ENCODE measurements around the gene KRTAP4-8. TPM values are rescaled to one million over a fixed set of nuclear protein-coding genes. Genes with fewer than 3 reads are reported as not detected.
"Not testable (repeated sequence)": the region's sequence is repeated elsewhere in the genome, so short reads cannot be mapped to it uniquely, and the experiment has no call there.

KRTAP4-8 gene
- total RNA-seq, 1 donor from 2014 or later, result not detected

GRCh38 chr17:41111151-41111885 lies 13.4 kb upstream of the KRTAP4-8 start:
- no peak for DNase-seq (ENCODE audit: low spot score)
- Mint-ChIP-seq H3K4me1 (ENCODE audit: unreplicated experiment) (peaks cover 6% of the 10 kb centered on the region), H3K4me3 (ENCODE audit: unreplicated experiment) (no peak overlapping the region), H3K9me3 (ENCODE audit: unreplicated experiment) (no peaks in the 10 kb centered on the region), H3K36me3 (ENCODE audit: low read depth, unreplicated experiment) (no peaks in the 10 kb centered on the region), H3K27ac (ENCODE audit: unreplicated experiment) (no peak overlapping the region), H3K27me3 (ENCODE audit: unreplicated experiment) (no peaks in the 10 kb centered on the region)
- TF ChIP-seq CTCF (IDR thresholded peaks at IDR 0.05; ENCODE audit: unreplicated experiment), result no peak

GRCh38 chr17:41108728-41109386 lies 10.9 kb upstream of the KRTAP4-8 start:
- not testable (repeated sequence) for H3K36me3 Mint-ChIP-seq (ENCODE audit: low read depth, unreplicated experiment); H3K27me3 Mint-ChIP-seq (ENCODE audit: unreplicated experiment); H3K27ac Mint-ChIP-seq (ENCODE audit: unreplicated experiment); H3K9me3 Mint-ChIP-seq (ENCODE audit: unreplicated experiment); H3K4me3 Mint-ChIP-seq (ENCODE audit: unreplicated experiment); H3K4me1 Mint-ChIP-seq (ENCODE audit: unreplicated experiment); DNase-seq (ENCODE audit: low spot score)

GRCh38 chr17:41107941-41108450 lies 10.1 kb upstream of the KRTAP4-8 start:
- H3K4me1 Mint-ChIP-seq (ENCODE audit: unreplicated experiment), result peaks cover 6% of the 10 kb centered on the region
- no peak for TF ChIP-seq CTCF (IDR thresholded peaks at IDR 0.05; ENCODE audit: unreplicated experiment)
- H3K36me3 Mint-ChIP-seq (ENCODE audit: low read depth, unreplicated experiment), result no peaks in the 10 kb centered on the region
- no peaks in the 10 kb centered on the region for H3K9me3 Mint-ChIP-seq (ENCODE audit: unreplicated experiment)
- peak overlapping the region; percentile 15 for H3K27ac Mint-ChIP-seq (ENCODE audit: unreplicated experiment)
- no peak overlapping the region for H3K4me3 Mint-ChIP-seq (ENCODE audit: unreplicated experiment)
- DNase-seq (ENCODE audit: low spot score), result no peak
- no peaks in the 10 kb centered on the region for H3K27me3 Mint-ChIP-seq (ENCODE audit: unreplicated experiment)

- H3K4me3 Mint-ChIP-seq (ENCODE audit: unreplicated experiment); H3K27me3 Mint-ChIP-seq (ENCODE audit: unreplicated experiment); H3K36me3 Mint-ChIP-seq (ENCODE audit: low read depth, unreplicated experiment); H3K4me1 Mint-ChIP-seq (ENCODE audit: unreplicated experiment); DNase-seq (ENCODE audit: low spot score); H3K9me3 Mint-ChIP-seq (ENCODE audit: unreplicated experiment); H3K27ac Mint-ChIP-seq (ENCODE audit: unreplicated experiment): not testable (repeated sequence)
Measured at GRCh38 chr17:41105347-41105746, 7.4 kb upstream of the KRTAP4-8 start, which contains the start of gene KRTAP4-9. KRTAP4-9 (plus strand) TSS chr17:41105389; CDS start chr17:41105389, 0 bp downstream.

- H3K9me3 Mint-ChIP-seq (ENCODE audit: unreplicated experiment); DNase-seq (ENCODE audit: low spot score); H3K27ac Mint-ChIP-seq (ENCODE audit: unreplicated experiment); H3K4me3 Mint-ChIP-seq (ENCODE audit: unreplicated experiment); H3K27me3 Mint-ChIP-seq (ENCODE audit: unreplicated experiment); H3K36me3 Mint-ChIP-seq (ENCODE audit: low read depth, unreplicated experiment); H3K4me1 Mint-ChIP-seq (ENCODE audit: unreplicated experiment): not testable (repeated sequence)
Measured at GRCh38 chr17:41104386-41105038, 6.6 kb upstream of the KRTAP4-8 start.

GRCh38 chr17:41103896-41104295 lies 6.0 kb upstream of the KRTAP4-8 start:
- Mint-ChIP-seq H3K9me3 (ENCODE audit: unreplicated experiment) (no peaks in the 10 kb centered on the region), H3K4me1 (ENCODE audit: unreplicated experiment) (peaks cover 6% of the 10 kb centered on the region), H3K27ac (ENCODE audit: unreplicated experiment) (no peak overlapping the region), H3K4me3 (ENCODE audit: unreplicated experiment) (no peak overlapping the region), H3K36me3 (ENCODE audit: low read depth, unreplicated experiment) (no peaks in the 10 kb centered on the region), H3K27me3 (ENCODE audit: unreplicated experiment) (no peaks in the 10 kb centered on the region)
- DNase-seq (ENCODE audit: low spot score), result no peak
- TF ChIP-seq CTCF (IDR thresholded peaks at IDR 0.05; ENCODE audit: unreplicated experiment), result no peak
